Trophoblast cell (in vitro differentiated cells and primary cell): ENCODE measurements around the gene KLK2.

Source experiments
- DNase-seq, 2 donors: peaks; one replicate each; pipeline ENCODE4 v3.0.0-alpha.2; 2016
- H2AFZ ChIP-seq: 2 replicates; pipeline ENCODE4 v1.6.1; 2013; ENCODE audit warnings: low read length, moderate library complexity, mild to moderate bottlenecking; ENCODE audit not compliant: insufficient read depth, poor library complexity
- H2AK5ac ChIP-seq: 2 replicates; pipeline ENCODE4 v1.6.1; 2013; ENCODE audit warnings: mild to moderate bottlenecking, low read length
- H2BK120ac ChIP-seq: 2 replicates; pipeline ENCODE4 v1.6.1; 2013; ENCODE audit warnings: low read length, mild to moderate bottlenecking, moderate library complexity; ENCODE audit not compliant: insufficient read depth, poor library complexity
- H2BK12ac ChIP-seq: 2 replicates; pipeline ENCODE4 v1.6.1; 2013; ENCODE audit warnings: mild to moderate bottlenecking, low read length, moderate library complexity
- H2BK5ac ChIP-seq: 2 replicates; pipeline ENCODE4 v1.6.1; 2013; ENCODE audit warnings: low read length, low read depth, moderate library complexity, mild to moderate bottlenecking; ENCODE audit not compliant: poor library complexity
- H3K14ac ChIP-seq: 2 replicates; pipeline ENCODE4 v1.6.1; 2013; ENCODE audit warnings: mild to moderate bottlenecking, low read length
- H3K18ac ChIP-seq: 2 replicates; pipeline ENCODE4 v1.6.1; 2013; ENCODE audit warnings: mild to moderate bottlenecking, low read length
- H3K23ac ChIP-seq: 2 replicates; pipeline ENCODE4 v1.6.1; 2013; ENCODE audit warnings: low read length
- H3K27ac ChIP-seq: 2 replicates; pipeline ENCODE4 v1.5.1; 2013; ENCODE audit warnings: low read depth, mild to moderate bottlenecking, inconsistent platforms, low read length, moderate library complexity
- H3K27me3 ChIP-seq: 2 replicates; pipeline ENCODE4 v1.6.1; 2013; ENCODE audit warnings: inconsistent platforms, mild to moderate bottlenecking, low read length, moderate library complexity; ENCODE audit not compliant: insufficient read depth
- H3K36me3 ChIP-seq, 2 experiments: 1 replicate in 1 of 2; 2 replicates in 1 of 2; pipeline ENCODE4 v1.6.1; 2013; ENCODE audit warnings: low read length in 2 of 2, mild to moderate bottlenecking in 2 of 2, moderate library complexity in 1 of 2; ENCODE audit not compliant: insufficient read depth in 2 of 2, control insufficient read depth in 1 of 2
- H3K4ac ChIP-seq: 2 replicates; pipeline ENCODE4 v1.6.1; 2013; ENCODE audit warnings: low read depth, mild to moderate bottlenecking, low read length, moderate library complexity
- H3K4me1 ChIP-seq, 2 experiments: 1 replicate in 1 of 2; 2 replicates in 1 of 2; pipeline ENCODE4 v1.6.1; 2013; ENCODE audit warnings: low read length in 2 of 2, mild to moderate bottlenecking in 2 of 2, moderate library complexity in 1 of 2; ENCODE audit not compliant: insufficient read depth in 2 of 2, control insufficient read depth in 1 of 2
- H3K4me2 ChIP-seq: 2 replicates; pipeline ENCODE4 v1.6.1; 2013; ENCODE audit warnings: inconsistent platforms, mild to moderate bottlenecking, low read length, moderate library complexity
- H3K4me3 ChIP-seq: 2 replicates; pipeline ENCODE4 v1.5.1; 2013; ENCODE audit warnings: mild to moderate bottlenecking, low read depth, low read length, inconsistent platforms
- H3K79me1 ChIP-seq: one replicate; pipeline ENCODE4 v1.6.1; 2013; ENCODE audit warnings: low read length
- H3K79me2 ChIP-seq: 2 replicates; pipeline ENCODE4 v1.6.1; 2013; ENCODE audit warnings: low read length, mild to moderate bottlenecking; ENCODE audit not compliant: control insufficient read depth, insufficient read depth, poor library complexity
- H3K9ac ChIP-seq: 2 replicates; pipeline ENCODE4 v1.6.1; 2013; ENCODE audit warnings: mild to moderate bottlenecking, low read length
- H3K9me3 ChIP-seq: 2 replicates; pipeline ENCODE4 v1.6.1; 2013; ENCODE audit warnings: low read depth, mild to moderate bottlenecking, control low read depth, inconsistent platforms, low read length; ENCODE audit not compliant: insufficient read depth
- H4K12ac ChIP-seq: 2 replicates; pipeline ENCODE4 v1.6.1; 2013; ENCODE audit warnings: low read depth, mild to moderate bottlenecking, low read length, moderate library complexity
- H4K8ac ChIP-seq: 2 replicates; pipeline ENCODE4 v1.6.1; 2013; ENCODE audit warnings: low read depth, mild to moderate bottlenecking, low read length, moderate library complexity
- H4K91ac ChIP-seq: one replicate; pipeline ENCODE4 v1.6.1; 2013; ENCODE audit warnings: low read depth, mild to moderate bottlenecking, low read length, moderate library complexity
- WGBS: extraction: QIAGEN DNeasy Blood & Tissue Kit; methylation state at CpG from one replicate; pipeline ENCODE4 v1.1.7; 2013; ENCODE audit warnings: missing lambda C conversion rate; ENCODE audit not compliant: insufficient read length, insufficient coverage; ENCODE audit errors: extremely low coverage; 5-methylcytosine and 5-hydroxymethylcytosine counted together

Gene KLK2

GRCh38 chr19:50870417-50871089, 2.7 kb upstream of the KLK2 start:
- Histone ChIP-seq H2AK5ac (no peak overlapping the region), H4K91ac (no peak overlapping the region), H3K4ac (no peak overlapping the region), H2BK12ac (no peak overlapping the region), H4K12ac (no peak overlapping the region), H3K27me3 (no peaks in the 10 kb centered on the region), H3K9me3 (peaks cover 3% of the 10 kb centered on the region), H3K79me2 (no peaks in the 10 kb centered on the region), H3K23ac (no peak overlapping the region), H2AFZ (no peak overlapping the region), H3K9ac (no peak overlapping the region), H3K79me1 (no peaks in the 10 kb centered on the region), H3K4me3 (no peak overlapping the region), H2BK5ac (no peak overlapping the region), H3K27ac (no peak overlapping the region), H4K8ac (no peak overlapping the region), H2BK120ac (no peak overlapping the region), H3K36me3 (no peaks in the 10 kb centered on the region), H3K4me1 (no peaks in the 10 kb centered on the region), H3K18ac (no peak overlapping the region), H3K14ac (no peak overlapping the region), H3K4me2 (no peak overlapping the region)
- no CpG with 5 or more reads among the region's 26 CpGs for WGBS
- DNase-seq: peak; percentile 48 to 64

- Histone ChIP-seq H3K18ac (no peak overlapping the region), H3K36me3 (no peaks in the 10 kb centered on the region), H3K4ac (no peak overlapping the region), H3K4me3 (no peak overlapping the region), H4K12ac (no peak overlapping the region), H3K9me3 (peaks cover 8% of the 10 kb centered on the region), H3K27ac (no peak overlapping the region), H3K4me2 (no peak overlapping the region), H2AFZ (no peak overlapping the region), H2BK12ac (no peak overlapping the region), H4K8ac (no peak overlapping the region), H3K79me1 (no peaks in the 10 kb centered on the region), H3K23ac (no peak overlapping the region), H4K91ac (no peak overlapping the region), H3K4me1 (no peaks in the 10 kb centered on the region), H2BK120ac (no peak overlapping the region), H2AK5ac (no peak overlapping the region), H3K14ac (no peak overlapping the region), H3K79me2 (no peaks in the 10 kb centered on the region), H2BK5ac (no peak overlapping the region), H3K27me3 (no peaks in the 10 kb centered on the region), H3K9ac (no peak overlapping the region)
- DNase-seq: no peak
- WGBS: no CpG with 5 or more reads among the region's 5 CpGs
These were observed 972 bp downstream of the KLK2 start for GRCh38 chr19:50874211-50874610.

GRCh38 chr19:50875795-50876422, 2.7 kb downstream of the KLK2 start:
- no peak overlapping the region for H3K27ac ChIP-seq
- H3K27me3 ChIP-seq: no peaks in the 10 kb centered on the region
- H3K4me1 ChIP-seq: no peaks in the 10 kb centered on the region
- no peak overlapping the region for H2BK12ac ChIP-seq
- H3K9me3 ChIP-seq: peaks cover 8% of the 10 kb centered on the region
- H3K18ac ChIP-seq: no peak overlapping the region
- no peak overlapping the region for H2AFZ ChIP-seq
- no peak overlapping the region for H3K14ac ChIP-seq
- no peak overlapping the region for H4K8ac ChIP-seq
- no peaks in the 10 kb centered on the region for H3K79me1 ChIP-seq
- no peak overlapping the region for H3K4ac ChIP-seq
- H2AK5ac ChIP-seq: no peak overlapping the region
- H3K79me2 ChIP-seq: no peaks in the 10 kb centered on the region
- H4K12ac ChIP-seq: no peak overlapping the region
- H3K23ac ChIP-seq: no peak overlapping the region
- no peak overlapping the region for H2BK5ac ChIP-seq
- no peak overlapping the region for H3K4me2 ChIP-seq
- H3K9ac ChIP-seq: no peak overlapping the region
- WGBS: no CpG with 5 or more reads among the region's 9 CpGs
- no peak overlapping the region for H3K4me3 ChIP-seq
- no peak for DNase-seq
- H3K36me3 ChIP-seq: no peaks in the 10 kb centered on the region
- no peak overlapping the region for H4K91ac ChIP-seq
- no peak overlapping the region for H2BK120ac ChIP-seq

GRCh38 chr19:50876456-50876855, 3.2 kb downstream of the KLK2 start:
- Histone ChIP-seq H3K79me1 (no peaks in the 10 kb centered on the region), H3K4me3 (no peak overlapping the region), H3K27ac (no peak overlapping the region), H2BK5ac (no peak overlapping the region), H3K4me1 (no peaks in the 10 kb centered on the region), H3K4me2 (no peak overlapping the region), H3K9ac (no peak overlapping the region), H3K18ac (no peak overlapping the region), H3K27me3 (no peaks in the 10 kb centered on the region), H3K14ac (no peak overlapping the region), H2BK120ac (no peak overlapping the region), H2AK5ac (no peak overlapping the region), H3K36me3 (no peaks in the 10 kb centered on the region), H4K12ac (no peak overlapping the region), H3K79me2 (no peaks in the 10 kb centered on the region), H2BK12ac (no peak overlapping the region), H3K4ac (no peak overlapping the region), H2AFZ (no peak overlapping the region), H4K91ac (no peak overlapping the region), H3K9me3 (peaks cover 8% of the 10 kb centered on the region), H4K8ac (no peak overlapping the region), H3K23ac (no peak overlapping the region)
- no CpG with 5 or more reads among the region's 7 CpGs for WGBS
- no peak for DNase-seq
